HepG2 (cell line): Measurements from ENCODE around the gene GPD1. TPM values are rescaled to one million over a fixed set of nuclear protein-coding genes. Genes with fewer than 3 reads are reported as not detected.

ENCODE experiments used
- CBX2 ChIP-seq, 2 experiments: fragments of 200-600 bp in 1 of 2; sonication (generic); formaldehyde crosslinking in 1 of 2; IDR thresholded peaks; 2 replicates each; pipeline versions ENCODE4 v1.7.0 to v1.8.1; 2018 to 2022; ENCODE audit warnings: low read depth in 2 of 2, low read length in 1 of 2, mild to moderate bottlenecking in 1 of 2, missing genetic modification reagents in 1 of 2
- HNRNPH1 ChIP-seq: fragments of 200-400 bp; formaldehyde crosslinking; optimal IDR thresholded peaks from 2 replicates; pipeline ENCODE3; 2017; ENCODE audit warnings: mild to moderate bottlenecking, low read depth, low read length
- MEF2D ChIP-seq: sonication (generic); formaldehyde crosslinking; IDR thresholded peaks from 2 replicates; pipeline ENCODE4 v1.5.1; 2020; ENCODE audit warnings: mild to moderate bottlenecking, missing genetic modification reagents
- NAIF1 ChIP-seq: sonication (generic); formaldehyde crosslinking; IDR thresholded peaks from 2 replicates; pipeline ENCODE4 v1.5.0; 2020; ENCODE audit warnings: mild to moderate bottlenecking, missing genetic modification reagents, borderline replicate concordance
- NR2F6 ChIP-seq, 2 experiments: IDR thresholded peaks; 2 replicates each; pipeline ENCODE4 v1.6.1; 2016; ENCODE audit warnings: antibody characterized with exemption in 1 of 2, mild to moderate bottlenecking in 1 of 2
- SMARCC2 ChIP-seq: fragments of 450-650 bp; IDR thresholded peaks from 2 replicates; pipeline ENCODE4 v1.6.1; 2017; ENCODE audit warnings: antibody characterized with exemption, mild to moderate bottlenecking
- SRY ChIP-seq: sonication (generic); formaldehyde crosslinking; IDR thresholded peaks from 2 replicates; pipeline ENCODE4 v1.8.0; 2022; ENCODE audit warnings: mild to moderate bottlenecking, missing genetic modification reagents
- WIZ ChIP-seq: sonication (generic); formaldehyde crosslinking; IDR thresholded peaks from 2 replicates; pipeline ENCODE4 v1.5.1; 2020; ENCODE audit warnings: mild to moderate bottlenecking, missing genetic modification reagents
- YEATS2 ChIP-seq: sonication (generic); formaldehyde crosslinking; IDR thresholded peaks from 2 replicates; pipeline ENCODE4 v1.4.0; 2020; ENCODE audit warnings: missing genetic modification reagents, borderline replicate concordance
- ZBTB42 ChIP-seq: sonication (generic); formaldehyde crosslinking; IDR thresholded peaks from 2 replicates; pipeline ENCODE4 v1.5.0; 2020; ENCODE audit warnings: mild to moderate bottlenecking, missing genetic modification reagents
- ZFP36L1 ChIP-seq: sonication (generic); formaldehyde crosslinking; IDR thresholded peaks from 2 replicates; pipeline ENCODE4 v1.8.0; 2022; ENCODE audit warnings: mild to moderate bottlenecking, missing genetic modification reagents, moderate library complexity
- ZNF260 ChIP-seq: sonication (generic); formaldehyde crosslinking; IDR thresholded peaks from 2 replicates; pipeline ENCODE4 v1.4.0; 2020; ENCODE audit warnings: missing genetic modification reagents, low read depth, mild to moderate bottlenecking, borderline replicate concordance
- ZNF563 ChIP-seq: sonication (generic); formaldehyde crosslinking; IDR thresholded peaks from 2 replicates; pipeline ENCODE4 v1.8.0; 2022; ENCODE audit warnings: mild to moderate bottlenecking, moderate library complexity, missing genetic modification reagents
- ZNF572 ChIP-seq: sonication (generic); formaldehyde crosslinking; IDR thresholded peaks from 2 replicates; pipeline ENCODE4 v1.5.1; 2020; ENCODE audit warnings: mild to moderate bottlenecking, missing genetic modification reagents
- ZNF792 ChIP-seq: IDR thresholded peaks from 2 replicates; pipeline ENCODE4 v1.6.1; 2016
- ZNF879 ChIP-seq: sonication (generic); formaldehyde crosslinking; IDR thresholded peaks from 2 replicates; pipeline ENCODE4 v1.8.1; 2023; ENCODE audit warnings: missing genetic modification reagents
- polyA plus RNA-seq, 8 experiments: library from polyadenylated mRNA; depleted of rRNA in 3 of 8; stranded (reverse) in 7 of 8; unstranded in 1 of 8; fragments of >200 nt; fragmentation: Illumina TruSeq in 4 of 8; extraction: Trizol in 4 of 8; gene quantifications; 2 replicates each; pipeline versions ENCODE4 v1.2.1 to v1.2.3, GENCODE V29; 2011 to 2016; ENCODE audit warnings: low read depth in 4 of 8, missing spikeins in 1 of 8, mixed read lengths in 1 of 8; ENCODE audit not compliant: insufficient read depth in 1 of 8
- total RNA-seq, 5 experiments: library from RNA; depleted of rRNA; stranded (reverse); fragments of >200 nt; fragmentation: Illumina TruSeq; extraction: Trizol; gene quantifications; 2 replicates each; pipeline ENCODE4 v1.2.3, GENCODE V29; 2016; ENCODE audit warnings: low read depth in 1 of 5
- TF ChIP-seq, protein P1 (sequence below): IDR thresholded peaks from 2 replicates; pipeline ENCODE4 v1.6.1; 2016; ENCODE audit warnings: mild to moderate bottlenecking
- TF ChIP-seq, protein P2 (sequence below): sonication (generic); formaldehyde crosslinking; IDR thresholded peaks from 2 replicates; pipeline ENCODE4 v1.4.0; 2020; ENCODE audit warnings: mild to moderate bottlenecking, missing genetic modification reagents
- TF ChIP-seq, protein P3 (sequence below): sonication (generic); formaldehyde crosslinking; IDR thresholded peaks from 2 replicates; pipeline ENCODE4 v1.9.0; 2022; ENCODE audit warnings: low read depth, missing genetic modification reagents

GPD1 gene
- total and polyA plus RNA-seq, 2 of the 13 experiments (the other 11 are each of a cell fraction or from before 2014, with no cell fraction given), result 3.7 to 30.6 TPM

DNA sequence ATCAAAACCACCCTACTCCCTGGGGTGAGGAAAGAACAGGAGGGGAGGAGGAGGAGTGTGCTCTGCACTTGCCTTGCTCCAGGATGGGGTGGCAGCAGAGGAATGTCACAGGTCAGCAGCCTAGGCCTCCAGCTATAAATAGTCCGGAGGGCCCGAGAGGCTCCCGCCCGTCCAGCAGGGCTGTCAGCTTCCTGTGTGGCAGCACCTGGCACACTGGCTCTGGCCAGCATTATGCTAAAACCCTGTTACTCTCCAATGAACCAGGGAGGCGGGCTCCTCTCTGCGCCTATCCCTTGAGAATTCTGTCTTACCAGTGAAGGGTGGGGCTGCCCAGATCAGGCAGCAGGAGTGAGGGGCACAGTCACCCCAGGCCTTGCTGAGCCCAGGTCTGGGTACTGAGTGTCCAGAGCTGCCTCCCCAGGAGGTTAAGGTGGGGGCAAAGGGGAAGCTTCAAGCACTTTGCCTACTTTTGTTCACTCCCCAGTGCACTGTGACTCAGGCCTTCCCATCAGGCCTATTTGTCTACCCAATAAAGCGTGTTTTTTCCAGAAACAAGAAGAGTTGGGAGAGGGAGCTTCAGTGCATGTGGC lies 7.0 kb downstream of the GPD1 start (continued):
- no peak for TF ChIP-seq CBX2 (IDR thresholded peaks at IDR 0.05; ENCODE audit: low read depth, low read length)
- TF ChIP-seq CBX2 (CRISPR knock-in tag; IDR thresholded peaks at IDR 0.05; ENCODE audit: low read depth), result no peak
- TF ChIP-seq SMARCC2, result no peak
- peak; percentile 60; the same call in 1 of the 2 replicates for TF ChIP-seq ZNF792 (CRISPR knock-in tag)
- no peak for TF ChIP-seq NAIF1 (CRISPR knock-in tag)
- 0 out of 2 replicates have a peak, but pooled peaks have one; percentile 12 for TF ChIP-seq YEATS2 (CRISPR knock-in tag)
- TF ChIP-seq WIZ (CRISPR knock-in tag), result no peak
- TF ChIP-seq ZNF260, result no peak
- TF ChIP-seq HNRNPH1, result no peak
- TF ChIP-seq, protein P1, sequence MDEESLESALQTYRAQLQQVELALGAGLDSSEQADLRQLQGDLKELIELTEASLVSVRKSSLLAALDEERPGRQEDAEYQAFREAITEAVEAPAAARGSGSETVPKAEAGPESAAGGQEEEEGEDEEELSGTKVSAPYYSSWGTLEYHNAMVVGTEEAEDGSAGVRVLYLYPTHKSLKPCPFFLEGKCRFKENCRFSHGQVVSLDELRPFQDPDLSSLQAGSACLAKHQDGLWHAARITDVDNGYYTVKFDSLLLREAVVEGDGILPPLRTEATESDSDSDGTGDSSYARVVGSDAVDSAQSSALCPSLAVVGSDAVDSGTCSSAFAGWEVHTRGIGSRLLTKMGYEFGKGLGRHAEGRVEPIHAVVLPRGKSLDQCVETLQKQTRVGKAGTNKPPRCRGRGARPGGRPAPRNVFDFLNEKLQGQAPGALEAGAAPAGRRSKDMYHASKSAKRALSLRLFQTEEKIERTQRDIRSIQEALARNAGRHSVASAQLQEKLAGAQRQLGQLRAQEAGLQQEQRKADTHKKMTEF (CRISPR knock-in tag), result 0 out of 2 replicates have a peak, but pooled peaks have one; percentile 7
- TF ChIP-seq, protein P2, sequence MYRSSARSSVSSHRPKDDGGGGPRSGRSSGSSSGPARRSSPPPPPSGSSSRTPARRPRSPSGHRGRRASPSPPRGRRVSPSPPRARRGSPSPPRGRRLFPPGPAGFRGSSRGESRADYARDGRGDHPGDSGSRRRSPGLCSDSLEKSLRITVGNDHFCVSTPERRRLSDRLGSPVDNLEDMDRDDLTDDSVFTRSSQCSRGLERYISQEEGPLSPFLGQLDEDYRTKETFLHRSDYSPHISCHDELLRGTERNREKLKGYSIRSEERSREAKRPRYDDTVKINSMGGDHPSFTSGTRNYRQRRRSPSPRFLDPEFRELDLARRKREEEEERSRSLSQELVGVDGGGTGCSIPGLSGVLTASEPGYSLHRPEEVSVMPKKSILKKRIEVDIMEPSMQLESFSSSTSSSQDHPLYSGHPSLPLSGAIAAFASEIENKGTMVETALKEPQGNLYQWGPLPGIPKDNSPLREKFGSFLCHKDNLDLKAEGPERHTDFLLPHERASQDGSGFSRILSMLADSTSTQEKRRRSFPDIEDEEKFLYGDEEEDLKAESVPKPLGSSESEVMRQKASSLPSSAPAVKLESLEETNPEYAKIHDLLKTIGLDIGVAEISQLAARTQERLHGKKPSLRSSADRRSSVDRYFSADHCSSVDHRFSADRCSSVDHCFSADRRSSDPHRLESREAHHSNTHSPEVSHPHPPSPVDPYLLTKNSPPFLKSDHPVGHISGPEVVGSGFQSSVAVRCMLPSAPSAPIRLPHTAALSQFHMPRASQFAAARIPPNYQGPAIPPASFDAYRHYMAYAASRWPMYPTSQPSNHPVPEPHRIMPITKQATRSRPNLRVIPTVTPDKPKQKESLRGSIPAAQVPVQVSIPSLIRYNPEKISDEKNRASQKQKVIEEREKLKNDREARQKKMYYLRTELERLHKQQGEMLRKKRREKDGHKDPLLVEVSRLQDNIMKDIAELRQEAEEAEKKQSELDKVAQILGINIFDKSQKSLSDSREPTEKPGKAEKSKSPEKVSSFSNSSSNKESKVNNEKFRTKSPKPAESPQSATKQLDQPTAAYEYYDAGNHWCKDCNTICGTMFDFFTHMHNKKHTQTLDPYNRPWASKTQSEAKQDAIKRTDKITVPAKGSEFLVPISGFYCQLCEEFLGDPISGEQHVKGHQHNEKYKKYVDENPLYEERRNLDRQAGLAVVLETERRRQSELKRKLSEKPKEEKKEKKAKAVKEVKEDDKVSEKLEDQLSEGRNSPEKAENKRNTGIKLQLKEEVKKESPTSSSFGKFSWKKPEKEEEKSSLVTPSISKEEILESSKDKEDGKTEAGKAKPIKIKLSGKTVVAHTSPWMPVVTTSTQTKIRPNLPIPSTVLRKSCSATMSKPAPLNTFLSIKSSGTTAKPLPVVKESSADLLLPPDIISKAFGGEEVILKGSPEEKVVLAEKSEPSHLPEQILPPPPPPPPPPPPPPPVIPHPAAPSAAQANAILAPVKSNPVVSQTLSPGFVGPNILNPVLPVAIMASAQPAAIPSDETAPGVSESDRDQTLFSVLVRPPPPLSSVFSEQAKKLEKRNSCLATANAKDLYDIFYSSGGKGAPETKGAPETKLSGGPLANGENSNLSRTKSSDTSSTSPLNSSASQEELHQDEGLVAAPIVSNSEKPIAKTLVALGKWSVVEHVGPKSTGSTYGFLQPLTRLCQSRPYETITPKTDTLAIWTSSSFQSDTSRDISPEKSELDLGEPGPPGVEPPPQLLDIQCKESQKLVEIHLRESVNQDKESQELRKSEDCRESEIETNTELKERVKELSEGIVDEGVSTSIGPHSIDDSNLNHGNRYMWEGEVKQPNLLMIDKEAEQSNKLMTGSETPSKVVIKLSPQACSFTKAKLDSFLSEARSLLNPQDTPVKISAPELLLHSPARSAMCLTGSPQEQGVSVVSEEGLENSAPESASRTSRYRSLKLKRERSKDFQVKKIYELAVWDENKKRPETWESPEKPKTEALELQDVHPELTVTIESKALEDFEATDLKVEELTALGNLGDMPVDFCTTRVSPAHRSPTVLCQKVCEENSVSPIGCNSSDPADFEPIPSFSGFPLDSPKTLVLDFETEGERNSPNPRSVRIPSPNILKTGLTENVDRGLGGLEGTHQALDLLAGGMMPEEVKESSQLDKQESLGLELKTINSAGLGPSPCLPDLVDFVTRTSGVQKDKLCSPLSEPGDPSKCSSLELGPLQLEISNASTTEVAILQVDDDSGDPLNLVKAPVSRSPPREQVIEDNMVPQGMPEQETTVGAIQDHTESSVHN (CRISPR knock-in tag), result no peak
- 0 out of 2 replicates have a peak, but pooled peaks have one; percentile 0 for TF ChIP-seq ZNF879 (CRISPR knock-in tag)
- 0 out of 2 replicates have a peak, but pooled peaks have one; percentile 14 for TF ChIP-seq ZFP36L1 (CRISPR knock-in tag)
- TF ChIP-seq ZNF572 (CRISPR knock-in tag), result no peak
- TF ChIP-seq ZBTB42 (CRISPR knock-in tag), result no peak
- no peak for TF ChIP-seq NR2F6 (IDR thresholded peaks at IDR 0.05)
- TF ChIP-seq NR2F6 (CRISPR knock-in tag; IDR thresholded peaks at IDR 0.05), result 0 out of 2 replicates have a peak, but pooled peaks have one; percentile 50
- TF ChIP-seq, protein P3, sequence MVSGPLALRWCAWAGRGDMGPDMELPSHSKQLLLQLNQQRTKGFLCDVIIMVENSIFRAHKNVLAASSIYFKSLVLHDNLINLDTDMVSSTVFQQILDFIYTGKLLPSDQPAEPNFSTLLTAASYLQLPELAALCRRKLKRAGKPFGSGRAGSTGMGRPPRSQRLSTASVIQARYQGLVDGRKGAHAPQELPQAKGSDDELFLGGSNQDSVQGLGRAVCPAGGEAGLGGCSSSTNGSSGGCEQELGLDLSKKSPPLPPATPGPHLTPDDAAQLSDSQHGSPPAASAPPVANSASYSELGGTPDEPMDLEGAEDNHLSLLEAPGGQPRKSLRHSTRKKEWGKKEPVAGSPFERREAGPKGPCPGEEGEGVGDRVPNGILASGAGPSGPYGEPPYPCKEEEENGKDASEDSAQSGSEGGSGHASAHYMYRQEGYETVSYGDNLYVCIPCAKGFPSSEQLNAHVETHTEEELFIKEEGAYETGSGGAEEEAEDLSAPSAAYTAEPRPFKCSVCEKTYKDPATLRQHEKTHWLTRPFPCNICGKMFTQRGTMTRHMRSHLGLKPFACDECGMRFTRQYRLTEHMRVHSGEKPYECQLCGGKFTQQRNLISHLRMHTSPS (CRISPR knock-in tag), result peak; percentile 87; the same call in 1 of the 2 replicates
- peak; percentile 61; the same call in 1 of the 2 replicates for TF ChIP-seq SRY (CRISPR knock-in tag)
- TF ChIP-seq ZNF563, result no peak
- TF ChIP-seq MEF2D (CRISPR knock-in tag), result peak; percentile 66; the same call in 1 of the 2 replicates
